ENCODE data around the gene PRKAB2. TPM values are rescaled to one million over a fixed set of nuclear protein-coding genes. Genes with fewer than 3 reads are reported as not detected.
A peak's percentile ranks its signal among the peaks of the same experiment; 100 is the strongest.

The PRKAB2 gene
- total and polyA plus RNA-seq, 2 of the 13 experiments (the other 11 are each of a cell fraction or from before 2014, with no cell fraction given): 44.0 to 118 TPM

DNA sequence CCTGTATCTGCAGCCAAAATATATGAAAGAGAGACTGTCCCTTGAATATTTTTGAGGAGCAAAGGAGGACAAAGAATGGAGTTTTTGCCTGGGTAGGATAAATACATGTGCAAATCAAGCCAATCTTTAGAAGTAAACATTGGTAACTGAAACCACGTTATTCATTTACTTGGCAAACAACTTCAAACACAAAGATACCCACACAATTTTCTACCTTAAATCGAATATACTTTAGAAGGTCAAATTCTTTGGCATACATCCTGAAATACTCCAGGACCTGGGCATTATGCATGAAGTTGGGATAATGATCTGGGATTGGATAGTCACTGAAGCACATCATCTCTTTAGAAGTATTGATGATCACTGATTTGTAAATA is 43.3 kb upstream of the PRKAB2 start (continued):
- TF ChIP-seq, protein P1, sequence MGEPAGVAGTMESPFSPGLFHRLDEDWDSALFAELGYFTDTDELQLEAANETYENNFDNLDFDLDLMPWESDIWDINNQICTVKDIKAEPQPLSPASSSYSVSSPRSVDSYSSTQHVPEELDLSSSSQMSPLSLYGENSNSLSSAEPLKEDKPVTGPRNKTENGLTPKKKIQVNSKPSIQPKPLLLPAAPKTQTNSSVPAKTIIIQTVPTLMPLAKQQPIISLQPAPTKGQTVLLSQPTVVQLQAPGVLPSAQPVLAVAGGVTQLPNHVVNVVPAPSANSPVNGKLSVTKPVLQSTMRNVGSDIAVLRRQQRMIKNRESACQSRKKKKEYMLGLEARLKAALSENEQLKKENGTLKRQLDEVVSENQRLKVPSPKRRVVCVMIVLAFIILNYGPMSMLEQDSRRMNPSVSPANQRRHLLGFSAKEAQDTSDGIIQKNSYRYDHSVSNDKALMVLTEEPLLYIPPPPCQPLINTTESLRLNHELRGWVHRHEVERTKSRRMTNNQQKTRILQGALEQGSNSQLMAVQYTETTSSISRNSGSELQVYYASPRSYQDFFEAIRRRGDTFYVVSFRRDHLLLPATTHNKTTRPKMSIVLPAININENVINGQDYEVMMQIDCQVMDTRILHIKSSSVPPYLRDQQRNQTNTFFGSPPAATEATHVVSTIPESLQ (CRISPR knock-in tag; conservative IDR thresholded peaks at IDR 0.05): no peak

- DNase-seq (ENCODE audit: low spot score) (no peak), ATAC-seq (peak; percentile 48), FAIRE-seq (no peak)
- Histone ChIP-seq H3K4me3 (replicated peaks in 1 of 3; ENCODE audit: insufficient read depth in 1 of 3, low read depth in 2 of 3, low read length in 3 of 3) (no peak overlapping the region), H2AFZ (ENCODE audit: low read length) (no peak overlapping the region), H3K9me3 (ENCODE audit: low read length) (no peaks in the 10 kb centered on the region), H3K4me2 (ENCODE audit: low read depth, low read length) (peak overlapping the region; percentile 47), H3K36me3 (replicated peaks in 1 of 2; ENCODE audit: control insufficient read depth in 1 of 2, insufficient read depth in 2 of 2, low read length in 2 of 2) (peaks cover 9 to 40% of the 10 kb centered on the region in 2 experiments), H3K27me3 (ENCODE audit: control insufficient read depth in 1 of 2, insufficient read depth in 2 of 2, low read length in 2 of 2) (no peaks in the 10 kb centered on the region), H4K20me1 (ENCODE audit: insufficient read depth, low read length) (no peaks in the 10 kb centered on the region), H3K27ac (ENCODE audit: extremely low read length, insufficient read depth, low read length) (peak overlapping the region; percentile 75), H3K9ac (ENCODE audit: insufficient read depth, low read depth, low read length) (peak overlapping the region; percentile 21), H3K4me1 (ENCODE audit: insufficient read depth, low read length) (peaks cover 100% of the 10 kb centered on the region), H3K79me2 (ENCODE audit: insufficient read depth, low read length) (peaks cover 37% of the 10 kb centered on the region)
- POLR2A ChIA-PET: interaction anchor here (0.7 to 7.6 kb wide), 6 partner anchors 10 to 43 kb away, joined by 3 to 101 read pairs (median 4); partner anchors contain the start of genes CHD1L and FMO5
- BruUV-seq (replicated peaks): TSS peak; percentile 24
- in situ Hi-C loops (cut with HindIII; ENCODE audit: extremely low pct_ligation_motif_present, low pct_unique_long_range_greater_than_20kb) (no loop called here), intact Hi-C loops (cut with micrococcal nuclease; ENCODE audit: unreplicated experiment) (loop anchor here (1.0 to 2.0 kb wide), 2 partner anchors 24 to 42 kb away; partner anchors contain the start of gene PRKAB2)
- CTCF ChIA-PET (ENCODE audit: low intra/inter-chr PET ratio, low total read pairs): interaction anchor here (1.7 kb wide), 1 partner anchor 28 kb away, joined by 8 read pairs; the partner anchor contains the start of gene CHD1L
- TF ChIP-seq CHD4 (IDR thresholded peaks at IDR 0.05; ENCODE audit: borderline replicate concordance, low read length) (peak; percentile 39; the same call in 1 of the 2 replicates), ZNF580 (CRISPR knock-in tag; IDR thresholded peaks at IDR 0.05; ENCODE audit: borderline replicate concordance, low read depth) (no peak), POLR2A (IDR thresholded peaks at IDR 0.05; ENCODE audit: insufficient read depth in 1 of 2, low read depth in 2 of 2, low read length in 2 of 2) (no peak), ZNF670 (CRISPR knock-in tag; IDR thresholded peaks at IDR 0.05; ENCODE audit: borderline replicate concordance) (no peak), ZFY (CRISPR knock-in tag; IDR thresholded peaks at IDR 0.05) (no peak), CBFB (CRISPR knock-in tag; IDR thresholded peaks at IDR 0.05) (no peak), ZFP36 (IDR thresholded peaks at IDR 0.05; ENCODE audit: borderline replicate concordance, low read depth, low read length, partially characterized antibody) (no peak), ZKSCAN5 (CRISPR knock-in tag; IDR thresholded peaks at IDR 0.05) (no peak), ZNF567 (CRISPR knock-in tag; IDR thresholded peaks at IDR 0.05; ENCODE audit: borderline replicate concordance) (no peak), TAF15 (IDR thresholded peaks at IDR 0.05; ENCODE audit: low read depth, low read length, poor library complexity, severe bottlenecking) (no peak)
- TF ChIP-seq, protein P2, sequence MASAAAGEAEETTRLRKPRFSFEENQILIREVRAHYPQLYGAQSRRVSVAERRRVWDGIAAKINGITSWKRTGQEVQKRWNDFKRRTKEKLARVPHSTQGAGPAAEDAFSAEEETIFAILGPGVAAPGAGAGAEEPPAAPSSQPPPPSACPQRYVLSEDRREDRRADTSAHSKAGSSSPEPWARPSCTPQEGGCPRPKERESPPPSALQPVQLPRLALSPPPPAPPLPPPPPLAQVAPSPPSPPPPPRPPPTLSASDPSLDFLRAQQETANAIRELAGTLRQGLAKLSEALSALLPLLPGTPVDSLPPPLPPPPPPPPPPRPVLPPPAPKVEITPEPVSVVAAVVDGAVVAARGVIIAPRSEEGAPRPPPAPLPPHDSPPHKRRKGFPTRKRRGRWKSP (CRISPR knock-in tag; IDR thresholded peaks at IDR 0.05): no peak
- TF ChIP-seq, protein P3, sequence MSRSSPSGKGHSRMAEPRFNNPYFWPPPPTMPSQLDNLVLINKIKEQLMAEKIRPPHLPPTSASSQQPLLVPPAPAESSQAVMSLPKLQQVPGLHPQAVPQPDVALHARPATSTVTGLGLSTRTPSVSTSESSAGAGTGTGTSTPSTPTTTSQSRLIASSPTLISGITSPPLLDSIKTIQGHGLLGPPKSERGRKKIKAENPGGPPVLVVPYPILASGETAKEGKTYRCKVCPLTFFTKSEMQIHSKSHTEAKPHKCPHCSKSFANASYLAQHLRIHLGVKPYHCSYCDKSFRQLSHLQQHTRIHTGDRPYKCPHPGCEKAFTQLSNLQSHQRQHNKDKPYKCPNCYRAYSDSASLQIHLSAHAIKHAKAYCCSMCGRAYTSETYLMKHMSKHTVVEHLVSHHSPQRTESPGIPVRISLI (CRISPR knock-in tag; IDR thresholded peaks at IDR 0.05; ENCODE audit: borderline replicate concordance): no peak
- TF ChIP-seq, protein P4, sequence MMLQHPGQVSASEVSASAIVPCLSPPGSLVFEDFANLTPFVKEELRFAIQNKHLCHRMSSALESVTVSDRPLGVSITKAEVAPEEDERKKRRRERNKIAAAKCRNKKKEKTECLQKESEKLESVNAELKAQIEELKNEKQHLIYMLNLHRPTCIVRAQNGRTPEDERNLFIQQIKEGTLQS (CRISPR knock-in tag; IDR thresholded peaks at IDR 0.05): no peak
- TF ChIP-seq, protein P5, sequence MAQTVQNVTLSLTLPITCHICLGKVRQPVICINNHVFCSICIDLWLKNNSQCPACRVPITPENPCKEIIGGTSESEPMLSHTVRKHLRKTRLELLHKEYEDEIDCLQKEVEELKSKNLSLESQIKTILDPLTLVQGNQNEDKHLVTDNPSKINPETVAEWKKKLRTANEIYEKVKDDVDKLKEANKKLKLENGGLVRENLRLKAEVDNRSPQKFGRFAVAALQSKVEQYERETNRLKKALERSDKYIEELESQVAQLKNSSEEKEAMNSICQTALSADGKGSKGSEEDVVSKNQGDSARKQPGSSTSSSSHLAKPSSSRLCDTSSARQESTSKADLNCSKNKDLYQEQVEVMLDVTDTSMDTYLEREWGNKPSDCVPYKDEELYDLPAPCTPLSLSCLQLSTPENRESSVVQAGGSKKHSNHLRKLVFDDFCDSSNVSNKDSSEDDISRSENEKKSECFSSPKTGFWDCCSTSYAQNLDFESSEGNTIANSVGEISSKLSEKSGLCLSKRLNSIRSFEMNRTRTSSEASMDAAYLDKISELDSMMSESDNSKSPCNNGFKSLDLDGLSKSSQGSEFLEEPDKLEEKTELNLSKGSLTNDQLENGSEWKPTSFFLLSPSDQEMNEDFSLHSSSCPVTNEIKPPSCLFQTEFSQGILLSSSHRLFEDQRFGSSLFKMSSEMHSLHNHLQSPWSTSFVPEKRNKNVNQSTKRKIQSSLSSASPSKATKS (CRISPR knock-in tag; IDR thresholded peaks at IDR 0.05): peak; percentile 57; the same call in 1 of the 2 replicates
These were observed 42.7 kb upstream of the PRKAB2 start for GRCh38 chr1:147214842-147215539.
